ENCODE measurements around the gene FZD7.
A peak's percentile ranks its signal among the peaks of the same experiment; 100 is the strongest.

The FZD7 gene

DNA sequence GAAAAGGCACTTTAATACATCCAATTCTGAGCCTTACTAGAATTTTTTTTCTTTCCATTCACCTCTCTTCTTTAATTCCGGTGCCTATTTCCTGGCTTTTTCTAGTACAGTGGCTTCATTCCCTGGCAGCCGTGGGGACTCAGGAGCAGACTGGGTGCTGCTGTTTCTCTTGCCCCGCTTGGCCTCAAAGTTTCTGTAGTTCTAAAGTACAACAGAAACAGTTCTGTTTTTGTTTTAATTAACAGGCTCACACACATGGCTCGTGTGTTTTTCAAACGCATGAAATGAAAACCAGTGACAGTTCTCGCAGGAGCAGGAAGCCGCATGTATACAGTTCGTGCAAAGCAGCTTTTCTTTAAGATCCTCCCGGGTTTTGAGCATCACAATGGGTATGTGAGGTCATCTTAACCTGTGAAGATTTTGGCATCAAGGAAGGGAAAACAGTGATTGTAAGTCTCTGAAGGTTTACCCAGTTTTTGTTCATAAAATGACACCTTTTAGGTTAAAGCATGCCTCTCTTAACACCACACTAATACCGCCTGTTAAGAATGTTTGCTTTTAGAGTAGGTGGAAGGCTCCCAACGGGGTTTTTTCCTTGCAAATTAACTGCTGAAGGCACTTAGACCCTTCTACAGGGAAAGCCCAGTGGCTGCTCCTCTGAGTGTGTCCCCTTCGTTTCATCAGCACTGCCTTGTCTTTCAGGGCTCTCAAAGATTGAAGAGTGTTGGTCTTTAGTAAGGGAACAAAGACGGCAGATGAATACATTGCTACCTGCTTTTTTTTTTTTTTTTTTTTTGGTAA lies 5.8 kb downstream of the FZD7 start:
- no peaks in the 10 kb centered on the region for H3K27me3 ChIP-seq (replicated peaks; ENCODE audit: control insufficient read depth, insufficient read depth, low read length)
- no peak overlapping the region for H3K9ac ChIP-seq (ENCODE audit: low read length)
- peaks cover 48% of the 10 kb centered on the region for H3K4me1 ChIP-seq (ENCODE audit: control insufficient read depth, insufficient read depth, low read length)
- H3K36me3 ChIP-seq (ENCODE audit: control insufficient read depth, insufficient read depth, low read length, severe bottlenecking), result no peaks in the 10 kb centered on the region
- no peaks in the 10 kb centered on the region for H3K9me3 ChIP-seq (ENCODE audit: control insufficient read depth, low read length)
- peak; percentile 24 for DNase-seq (ENCODE audit: low read depth)
- no peak overlapping the region for H3K4me3 ChIP-seq (ENCODE audit: low read length)

DNA sequence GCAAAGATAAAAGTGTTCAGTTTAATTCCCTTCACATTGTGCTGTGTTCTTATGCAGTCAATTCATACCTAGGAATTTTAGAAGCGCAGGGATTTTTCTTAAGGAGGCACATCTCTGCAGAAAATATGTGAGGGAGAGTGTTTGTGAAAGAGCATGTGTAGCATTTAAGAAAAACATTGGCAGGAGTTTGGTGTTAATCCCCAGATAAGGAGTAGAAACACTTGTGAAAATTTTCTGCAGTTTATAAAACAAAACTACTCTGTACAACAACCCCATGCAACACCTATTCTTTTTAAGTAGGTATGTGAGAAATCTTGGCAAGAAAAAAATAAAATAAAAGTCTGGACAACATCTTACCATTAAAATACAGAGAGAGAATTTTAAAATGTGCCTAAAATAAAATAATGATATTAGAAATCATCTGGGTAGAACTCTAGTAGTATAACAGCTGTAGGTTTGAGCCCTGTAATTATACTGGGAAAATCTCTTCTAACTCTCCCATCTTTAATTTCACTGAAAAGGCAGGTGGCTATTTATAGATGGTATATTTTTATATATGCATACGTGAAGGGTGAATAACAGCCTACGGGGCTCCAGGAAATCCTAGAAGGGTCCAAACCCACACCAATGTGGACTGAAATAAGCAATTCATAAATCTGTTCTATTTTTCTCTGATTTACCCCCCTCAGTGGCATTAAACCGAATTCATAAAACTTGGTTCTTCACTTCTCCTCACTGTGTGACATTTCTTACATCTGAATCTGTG lies 6.6 kb downstream of the FZD7 start:
- Histone ChIP-seq H3K27me3 (replicated peaks; ENCODE audit: control insufficient read depth, insufficient read depth, low read length) (no peaks in the 10 kb centered on the region), H3K4me1 (ENCODE audit: control insufficient read depth, insufficient read depth, low read length) (peaks cover 42% of the 10 kb centered on the region), H3K9me3 (ENCODE audit: control insufficient read depth, low read length) (no peaks in the 10 kb centered on the region), H3K4me3 (ENCODE audit: low read length) (no peak overlapping the region), H3K36me3 (ENCODE audit: control insufficient read depth, insufficient read depth, low read length, severe bottlenecking) (no peaks in the 10 kb centered on the region), H3K9ac (ENCODE audit: low read length) (no peak overlapping the region)
- DNase-seq (ENCODE audit: low read depth), result no peak

DNA sequence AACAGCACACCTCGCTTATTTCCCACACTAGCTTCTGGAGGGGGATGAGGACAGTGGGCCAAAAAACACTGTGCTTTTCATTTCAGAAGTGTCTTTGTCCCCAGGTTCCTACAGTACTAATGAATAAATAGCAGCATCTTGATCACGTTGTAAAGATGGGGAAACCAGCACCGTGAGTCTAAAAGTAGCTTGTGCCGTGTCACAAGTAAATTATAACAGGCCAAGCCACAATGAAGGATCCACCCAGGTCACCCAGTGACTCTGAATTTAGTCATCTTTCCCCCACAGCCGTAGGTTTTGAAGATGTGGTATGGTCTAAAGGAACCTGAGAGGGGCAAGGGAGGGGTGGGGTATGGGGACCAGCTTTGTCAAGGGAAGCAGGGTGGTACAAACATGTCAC lies 8.8 kb downstream of the FZD7 start:
- no peaks in the 10 kb centered on the region for H3K9me3 ChIP-seq (ENCODE audit: control insufficient read depth, low read length)
- no peak overlapping the region for H3K9ac ChIP-seq (ENCODE audit: low read length)
- no peak for DNase-seq (ENCODE audit: low read depth)
- H3K36me3 ChIP-seq (ENCODE audit: control insufficient read depth, insufficient read depth, low read length, severe bottlenecking), result no peaks in the 10 kb centered on the region
- peaks cover 13% of the 10 kb centered on the region for H3K27me3 ChIP-seq (replicated peaks; ENCODE audit: control insufficient read depth, insufficient read depth, low read length)
- peaks cover 23% of the 10 kb centered on the region for H3K4me1 ChIP-seq (ENCODE audit: control insufficient read depth, insufficient read depth, low read length)
- H3K4me3 ChIP-seq (ENCODE audit: low read length), result no peak overlapping the region

DNA sequence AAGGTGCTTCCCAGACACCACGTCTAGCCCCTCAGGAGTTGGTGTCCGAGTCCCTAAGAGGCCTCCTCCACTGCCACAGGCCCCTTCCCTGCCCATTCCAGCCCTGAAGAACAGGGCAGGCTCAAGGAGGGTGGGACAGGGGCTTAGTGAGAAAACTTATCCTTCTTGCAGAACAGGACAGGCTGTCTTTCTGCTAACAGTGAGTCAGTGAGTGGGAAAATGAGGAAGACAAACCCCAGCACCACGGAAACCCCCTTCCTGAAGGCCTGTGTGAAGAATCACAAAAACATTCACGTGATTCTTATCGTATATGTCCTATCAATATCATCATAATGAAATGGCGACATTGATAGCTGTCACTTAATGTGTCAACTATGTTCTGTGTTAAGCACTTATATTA lies 9.8 kb downstream of the FZD7 start:
- Histone ChIP-seq H3K4me1 (ENCODE audit: control insufficient read depth, insufficient read depth, low read length) (peaks cover 14% of the 10 kb centered on the region), H3K36me3 (ENCODE audit: control insufficient read depth, insufficient read depth, low read length, severe bottlenecking) (no peaks in the 10 kb centered on the region), H3K4me3 (ENCODE audit: low read length) (no peak overlapping the region), H3K9ac (ENCODE audit: low read length) (no peak overlapping the region), H3K9me3 (ENCODE audit: control insufficient read depth, low read length) (no peaks in the 10 kb centered on the region), H3K27me3 (replicated peaks; ENCODE audit: control insufficient read depth, insufficient read depth, low read length) (peaks cover 13% of the 10 kb centered on the region)
- DNase-seq (ENCODE audit: low read depth), result no peak

DNA sequence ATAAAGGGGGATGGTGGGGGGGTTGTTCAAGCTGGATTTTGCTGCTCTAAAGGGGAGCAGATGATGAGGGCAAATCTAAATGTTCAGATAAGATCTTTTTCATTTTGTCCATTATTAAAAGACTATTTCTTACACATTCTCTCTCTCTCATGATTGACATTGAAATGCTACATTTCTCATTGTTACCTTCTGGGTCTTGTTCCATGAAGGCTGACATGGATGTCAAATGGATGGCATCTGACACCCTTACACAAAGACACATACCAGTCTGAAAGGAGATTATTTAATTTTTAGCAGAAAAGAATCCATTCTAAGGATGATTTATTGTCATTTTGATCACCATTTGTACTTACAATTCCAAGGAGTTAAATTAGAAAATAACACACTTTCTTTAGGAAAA lies 11.1 kb downstream of the FZD7 start:
- DNase-seq (ENCODE audit: low read depth), result no peak
- no peak overlapping the region for H3K4me3 ChIP-seq (ENCODE audit: low read length)
- no peaks in the 10 kb centered on the region for H3K36me3 ChIP-seq (ENCODE audit: control insufficient read depth, insufficient read depth, low read length, severe bottlenecking)
- H3K27me3 ChIP-seq (replicated peaks; ENCODE audit: control insufficient read depth, insufficient read depth, low read length), result peaks cover 13% of the 10 kb centered on the region
- peaks cover 1% of the 10 kb centered on the region for H3K4me1 ChIP-seq (ENCODE audit: control insufficient read depth, insufficient read depth, low read length)
- no peak overlapping the region for H3K9ac ChIP-seq (ENCODE audit: low read length)
- no peaks in the 10 kb centered on the region for H3K9me3 ChIP-seq (ENCODE audit: control insufficient read depth, low read length)

DNA sequence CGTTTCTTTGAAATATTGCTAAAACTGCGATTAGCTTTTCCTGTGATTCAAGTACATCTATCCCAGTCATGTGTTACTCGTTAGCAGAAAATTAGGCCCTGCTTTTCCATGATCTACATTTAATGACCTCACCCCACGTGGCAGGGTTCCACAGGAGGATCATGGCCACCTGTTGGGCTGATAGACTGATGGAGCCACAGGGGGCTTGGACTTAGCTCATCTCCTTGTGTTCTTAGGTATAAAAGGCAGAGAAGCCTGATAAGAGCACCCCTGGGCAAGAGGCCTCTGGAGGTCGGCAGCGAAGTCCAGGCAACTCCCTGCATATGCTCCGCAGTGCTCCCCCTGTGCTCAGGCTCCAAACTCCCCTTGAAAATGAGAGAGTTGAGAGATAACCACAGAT lies 12.9 kb downstream of the FZD7 start:
- H3K9me3 ChIP-seq (ENCODE audit: control insufficient read depth, low read length), result no peaks in the 10 kb centered on the region
- no peak for DNase-seq (ENCODE audit: low read depth)
- H3K4me1 ChIP-seq (ENCODE audit: control insufficient read depth, insufficient read depth, low read length), result no peaks in the 10 kb centered on the region
- H3K36me3 ChIP-seq (ENCODE audit: control insufficient read depth, insufficient read depth, low read length, severe bottlenecking), result no peaks in the 10 kb centered on the region
- no peak overlapping the region for H3K9ac ChIP-seq (ENCODE audit: low read length)
- no peak overlapping the region for H3K4me3 ChIP-seq (ENCODE audit: low read length)
- H3K27me3 ChIP-seq (replicated peaks; ENCODE audit: control insufficient read depth, insufficient read depth, low read length), result peaks cover 13% of the 10 kb centered on the region

DNA sequence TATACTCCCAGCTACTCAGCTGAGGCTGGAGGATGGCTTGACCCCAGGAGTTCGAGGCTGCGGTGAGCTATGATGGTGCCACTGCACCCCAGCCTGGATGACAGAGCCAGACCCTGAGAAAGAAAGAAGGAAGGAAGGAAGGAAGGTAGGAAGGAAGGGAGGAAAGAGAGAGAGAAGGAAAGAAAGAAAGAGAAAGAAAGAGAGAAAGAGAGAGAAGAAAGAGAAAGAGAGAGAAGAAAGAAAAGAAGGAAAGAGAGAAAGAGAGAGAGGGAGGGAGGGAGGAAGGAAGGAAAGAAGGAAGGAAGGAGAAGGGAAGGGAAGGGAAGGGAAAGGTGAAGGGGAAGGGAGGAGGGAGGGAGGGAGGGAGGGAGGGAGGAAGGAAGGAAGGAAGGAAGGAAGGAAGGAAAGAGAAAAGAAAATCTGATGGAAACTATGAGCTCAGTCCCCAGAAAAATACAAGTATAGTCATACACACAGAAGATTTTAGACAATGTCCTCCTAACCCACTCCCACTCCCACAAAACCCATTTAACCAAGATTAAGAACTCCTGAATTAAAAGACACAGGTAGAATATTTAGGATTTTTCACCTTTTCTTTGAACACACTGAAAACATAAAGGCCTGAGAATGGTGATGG lies 15.6 kb downstream of the FZD7 start:
- no peaks in the 10 kb centered on the region for H3K9me3 ChIP-seq (ENCODE audit: control insufficient read depth, low read length)
- H3K4me1 ChIP-seq (ENCODE audit: control insufficient read depth, insufficient read depth, low read length), result peaks cover 7% of the 10 kb centered on the region
- no peak for DNase-seq (ENCODE audit: low read depth)
- no peak overlapping the region for H3K4me3 ChIP-seq (ENCODE audit: low read length)
- no peaks in the 10 kb centered on the region for H3K36me3 ChIP-seq (ENCODE audit: control insufficient read depth, insufficient read depth, low read length, severe bottlenecking)
- H3K9ac ChIP-seq (ENCODE audit: low read length), result no peak overlapping the region
- H3K27me3 ChIP-seq (replicated peaks; ENCODE audit: control insufficient read depth, insufficient read depth, low read length), result peaks cover 13% of the 10 kb centered on the region

DNA sequence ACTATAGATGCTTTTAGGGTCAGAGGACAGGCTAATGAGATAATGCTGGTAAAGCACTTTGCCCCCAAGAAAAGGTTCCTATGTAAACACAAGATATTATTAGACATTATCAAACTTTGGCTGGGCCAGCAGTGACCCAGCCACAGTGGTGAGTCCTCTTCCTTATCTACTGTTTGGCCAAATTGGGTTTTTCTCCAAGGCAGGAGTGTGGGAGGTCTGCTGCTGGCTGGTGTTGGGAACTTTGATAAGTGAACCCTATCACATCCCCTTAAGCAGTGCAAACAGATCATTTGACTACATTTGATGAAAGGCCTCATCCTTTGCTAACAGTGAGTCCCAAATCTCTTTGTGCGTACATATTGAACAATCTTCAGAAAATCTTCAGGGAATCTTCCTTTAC lies 16.2 kb downstream of the FZD7 start:
- Histone ChIP-seq H3K36me3 (ENCODE audit: control insufficient read depth, insufficient read depth, low read length, severe bottlenecking) (no peaks in the 10 kb centered on the region), H3K27me3 (replicated peaks; ENCODE audit: control insufficient read depth, insufficient read depth, low read length) (peaks cover 17% of the 10 kb centered on the region), H3K9ac (ENCODE audit: low read length) (no peak overlapping the region), H3K4me3 (ENCODE audit: low read length) (no peak overlapping the region), H3K4me1 (ENCODE audit: control insufficient read depth, insufficient read depth, low read length) (peaks cover 7% of the 10 kb centered on the region), H3K9me3 (ENCODE audit: control insufficient read depth, low read length) (no peaks in the 10 kb centered on the region)
- DNase-seq (ENCODE audit: low read depth), result no peak

DNA sequence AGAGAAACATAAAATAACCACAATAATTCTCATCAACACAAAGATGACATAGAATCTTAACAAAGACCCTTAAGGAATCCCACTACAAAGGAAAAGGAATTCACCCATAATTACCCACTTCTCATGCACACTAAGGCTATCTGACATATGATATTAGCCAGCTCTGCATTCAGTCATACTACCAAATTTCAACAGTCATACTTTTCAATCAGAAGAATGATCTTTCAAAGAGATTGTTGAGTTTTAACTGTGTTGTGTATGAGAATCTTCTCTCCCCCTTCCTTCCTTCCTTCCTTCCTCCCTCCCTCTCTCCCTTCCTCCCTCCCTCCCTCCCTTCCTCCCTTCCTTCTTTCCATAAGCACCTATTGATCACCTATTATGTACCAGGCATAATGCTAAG lies 17.0 kb downstream of the FZD7 start:
- Histone ChIP-seq H3K36me3 (ENCODE audit: control insufficient read depth, insufficient read depth, low read length, severe bottlenecking) (no peaks in the 10 kb centered on the region), H3K4me3 (ENCODE audit: low read length) (no peak overlapping the region), H3K9me3 (ENCODE audit: control insufficient read depth, low read length) (no peaks in the 10 kb centered on the region), H3K4me1 (ENCODE audit: control insufficient read depth, insufficient read depth, low read length) (peaks cover 7% of the 10 kb centered on the region), H3K9ac (ENCODE audit: low read length) (no peak overlapping the region), H3K27me3 (replicated peaks; ENCODE audit: control insufficient read depth, insufficient read depth, low read length) (peaks cover 20% of the 10 kb centered on the region)
- DNase-seq (ENCODE audit: low read depth), result peak; percentile 31

DNA sequence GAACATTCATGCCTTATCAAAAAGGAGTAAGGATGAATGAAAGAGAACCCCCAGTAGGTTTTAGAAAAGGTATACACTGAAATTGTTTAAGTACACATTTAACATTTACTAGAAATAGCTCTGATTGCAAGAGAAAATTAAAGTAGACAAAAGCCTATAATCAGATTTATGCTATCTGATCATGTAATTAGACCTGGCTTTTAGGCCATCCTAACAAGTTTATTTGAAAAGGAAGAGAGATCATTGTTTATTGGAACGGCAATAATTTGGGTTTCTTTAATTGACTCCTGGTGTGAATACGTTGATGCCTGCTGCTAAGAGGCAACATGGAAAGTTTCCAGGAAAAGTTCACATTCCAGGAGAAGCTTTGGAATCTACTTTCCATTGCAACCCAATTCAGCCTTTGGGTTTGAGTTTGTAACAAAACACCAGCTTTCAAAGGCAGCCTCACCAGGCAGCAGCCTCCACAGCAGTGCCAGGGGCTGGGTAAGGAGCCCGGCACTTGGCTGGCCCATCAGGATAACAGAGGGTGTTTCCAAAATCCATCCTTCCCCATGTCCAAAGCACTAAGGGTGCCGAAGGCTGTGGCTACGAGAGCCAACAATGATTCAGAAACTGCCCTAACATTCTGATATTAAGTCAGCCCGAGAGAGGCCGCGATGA lies 18.0 kb downstream of the FZD7 start:
- peak; percentile 77 for DNase-seq (ENCODE audit: low read depth)
- Histone ChIP-seq H3K27me3 (replicated peaks; ENCODE audit: control insufficient read depth, insufficient read depth, low read length) (peaks cover 23% of the 10 kb centered on the region), H3K4me3 (ENCODE audit: low read length) (no peak overlapping the region), H3K9me3 (ENCODE audit: control insufficient read depth, low read length) (no peaks in the 10 kb centered on the region), H3K9ac (ENCODE audit: low read length) (no peak overlapping the region), H3K4me1 (ENCODE audit: control insufficient read depth, insufficient read depth, low read length) (peaks cover 7% of the 10 kb centered on the region), H3K36me3 (ENCODE audit: control insufficient read depth, insufficient read depth, low read length, severe bottlenecking) (no peaks in the 10 kb centered on the region)

DNA sequence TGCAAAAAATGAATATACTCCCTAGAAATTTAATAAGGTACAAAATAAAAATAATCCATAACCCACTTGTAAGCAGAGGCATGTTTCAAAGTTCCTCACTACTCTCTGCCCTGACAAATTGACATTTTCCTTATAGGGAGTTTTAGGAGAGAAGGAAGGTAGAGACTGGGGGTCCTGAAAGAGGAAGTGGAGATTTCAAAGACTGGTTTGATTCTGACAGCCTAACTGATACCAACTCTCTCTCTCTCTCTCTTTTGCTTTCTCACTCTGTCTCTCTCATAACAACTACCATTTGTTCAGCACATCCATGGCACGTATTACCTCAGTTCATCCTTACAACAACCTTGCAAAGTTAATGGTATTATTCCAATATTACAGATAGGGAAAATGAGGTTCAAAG lies 18.6 kb downstream of the FZD7 start:
- H3K4me3 ChIP-seq (ENCODE audit: low read length), result no peak overlapping the region
- no peaks in the 10 kb centered on the region for H3K9me3 ChIP-seq (ENCODE audit: control insufficient read depth, low read length)
- H3K27me3 ChIP-seq (replicated peaks; ENCODE audit: control insufficient read depth, insufficient read depth, low read length), result peaks cover 21% of the 10 kb centered on the region
- H3K9ac ChIP-seq (ENCODE audit: low read length), result no peak overlapping the region
- H3K36me3 ChIP-seq (ENCODE audit: control insufficient read depth, insufficient read depth, low read length, severe bottlenecking), result no peaks in the 10 kb centered on the region
- DNase-seq (ENCODE audit: low read depth), result no peak
- H3K4me1 ChIP-seq (ENCODE audit: control insufficient read depth, insufficient read depth, low read length), result peaks cover 7% of the 10 kb centered on the region

Data from adipocyte (in vitro differentiated cells).